Loucy (cell line): Measurements from ENCODE around the gene TCF7L2.

Source experiments
- H2AFZ ChIP-seq: fragments of 200-600 bp; sonication (generic); 2 replicates; pipeline ENCODE4 v1.6.0; 2016; ENCODE audit warnings: antibody characterized with exemption, mild to moderate bottlenecking, low read length, moderate library complexity
- H3F3A ChIP-seq: fragments of 200-600 bp; 2 replicates; pipeline ENCODE4 v1.6.0; 2016; ENCODE audit warnings: antibody characterized with exemption, low read depth, mild to moderate bottlenecking
- H3K27me3 ChIP-seq: fragments of 200-600 bp; sonication (generic); 2 replicates; pipeline ENCODE4 v1.6.1; 2014; ENCODE audit warnings: low read length, mild to moderate bottlenecking; ENCODE audit not compliant: insufficient read depth, poor library complexity, severe bottlenecking
- H3K36me3 ChIP-seq: fragments of 200-600 bp; sonication (generic); 2 replicates; pipeline ENCODE4 v1.6.1; 2016; ENCODE audit warnings: low read length; ENCODE audit not compliant: insufficient read depth
- H3K4me1 ChIP-seq: fragments of 200-600 bp; sonication (generic); 2 replicates; pipeline ENCODE4 v1.5.1; 2014; ENCODE audit warnings: low read length, mild to moderate bottlenecking; ENCODE audit not compliant: insufficient read depth, poor library complexity, severe bottlenecking
- H3K4me2 ChIP-seq: fragments of 200-600 bp; sonication (generic); 2 replicates; pipeline ENCODE4 v1.6.0; 2014; ENCODE audit warnings: antibody characterized with exemption, low read length, low read depth, mild to moderate bottlenecking; ENCODE audit not compliant: poor library complexity, severe bottlenecking
- H3K4me3 ChIP-seq: fragments of 200-600 bp; sonication (generic); 2 replicates; pipeline ENCODE4 v1.5.1; 2014; ENCODE audit warnings: low read length, mild to moderate bottlenecking, mixed read lengths; ENCODE audit not compliant: poor library complexity, severe bottlenecking
- H3K79me2 ChIP-seq: fragments of 200-600 bp; sonication (generic); 2 replicates; pipeline ENCODE4 v1.6.1; 2014; ENCODE audit warnings: low read length; ENCODE audit not compliant: insufficient read depth
- H3K9ac ChIP-seq: fragments of 200-600 bp; sonication (generic); 2 replicates; pipeline ENCODE4 v1.6.0; 2014; ENCODE audit warnings: mild to moderate bottlenecking, low read depth, low read length, moderate library complexity; ENCODE audit not compliant: poor library complexity, severe bottlenecking
- H3K9me2 ChIP-seq: fragments of 200-600 bp; sonication (generic); replicated peaks from 2 replicates; pipeline ENCODE4 v1.6.1; 2016; ENCODE audit warnings: low read depth, low read length, mixed read lengths
- H3K9me3 ChIP-seq: fragments of 200-600 bp; sonication (generic); 2 replicates; pipeline ENCODE4 v1.6.1; 2014; ENCODE audit warnings: mild to moderate bottlenecking, antibody characterized with exemption, low read length, low read depth; ENCODE audit not compliant: insufficient read depth
- H4K20me1 ChIP-seq: fragments of 200-600 bp; sonication (generic); 2 replicates; pipeline ENCODE4 v1.6.0; 2014; ENCODE audit warnings: antibody characterized with exemption, low read length, mild to moderate bottlenecking; ENCODE audit not compliant: insufficient read depth, poor library complexity, severe bottlenecking
- CTCF ChIP-seq: fragments of 200-600 bp; sonication (generic); conservative IDR thresholded peaks from 2 replicates; pipeline ENCODE4 v1.5.1; 2014; ENCODE audit warnings: mild to moderate bottlenecking, antibody characterized with exemption, low read length
- EZH2phosphoT487 ChIP-seq: fragments of 200-600 bp; IDR thresholded peaks from 2 replicates; pipeline ENCODE4 v1.6.1; 2018; ENCODE audit warnings: antibody characterized with exemption, mild to moderate bottlenecking, moderate library complexity, borderline replicate concordance

TCF7L2 gene

GRCh38 chr10:113216102-113216501 is 266.1 kb downstream of the TCF7L2 start:
- no peak overlapping the region for H2AFZ ChIP-seq

More at GRCh38 chr10:113216102-113216501, 266.1 kb downstream of the TCF7L2 start:
- TF ChIP-seq EZH2phosphoT487 (no peak), CTCF (peak; percentile 47)
- Histone ChIP-seq H3K9ac (no peak overlapping the region), H3K36me3 (no peaks in the 10 kb centered on the region), H3K27me3 (no peaks in the 10 kb centered on the region), H3K79me2 (no peaks in the 10 kb centered on the region), H3F3A (no peaks in the 10 kb centered on the region), H3K4me2 (no peak overlapping the region), H4K20me1 (no peaks in the 10 kb centered on the region), H3K9me3 (no peaks in the 10 kb centered on the region; the same call in 1 of the 2 replicates), H3K9me2 (no peaks in the 10 kb centered on the region), H3K4me3 (no peak overlapping the region), H3K4me1 (no peaks in the 10 kb centered on the region)
